Measurements from ENCODE around the gene TEX13D. TPM values are rescaled to one million over a fixed set of nuclear protein-coding genes. Genes with fewer than 3 reads are reported as not detected.

The TEX13D gene
- total and polyA plus RNA-seq, 2 experiments from 2014 or later = not detected

GRCh38 chrX:124373348-124373747, 40.9 kb downstream of the TEX13D start:
- Histone ChIP-seq H3K27ac (ENCODE audit: low read depth) (no peak overlapping the region), H3K27me3 (ENCODE audit: insufficient read depth) (no peaks in the 10 kb centered on the region), H2AFZ (no peak overlapping the region), H3F3A (replicated peaks; ENCODE audit: low read depth) (no peaks in the 10 kb centered on the region), H4K20me1 (replicated peaks; ENCODE audit: insufficient read depth) (no peaks in the 10 kb centered on the region), H3K4me3 (no peak overlapping the region), H3K4me1 (ENCODE audit: insufficient read depth) (peaks cover 9% of the 10 kb centered on the region; the same call in 1 of the 2 replicates), H3K36me3 (ENCODE audit: insufficient read depth) (no peaks in the 10 kb centered on the region), H3K4me2 (no peak overlapping the region), H3K79me2 (replicated peaks; ENCODE audit: insufficient read depth) (no peaks in the 10 kb centered on the region), H3K9me2 (ENCODE audit: insufficient read depth) (no peaks in the 10 kb centered on the region)
- ATAC-seq (no peak), DNase-seq (ENCODE audit: low spot score) (no peak)
- Mint-ChIP-seq H3K4me3 (no peak overlapping the region), H3K27ac (no peak overlapping the region), H3K4me1 (peaks cover 4% of the 10 kb centered on the region; the same call in 1 of the 3 replicates), H3K36me3 (ENCODE audit: low read depth) (no peaks in the 10 kb centered on the region), H3K27me3 (ENCODE audit: insufficient read depth, low read depth, poor library complexity) (no peaks in the 10 kb centered on the region), H3K9me3 (no peaks in the 10 kb centered on the region)
- TF ChIP-seq POLR2AphosphoS5 (IDR thresholded peaks at IDR 0.05; ENCODE audit: low read depth) (no peak), CTCF (conservative IDR thresholded peaks at IDR 0.05; ENCODE audit: low read depth in 2 of 2) (no peak), EZH2 (IDR thresholded peaks at IDR 0.05; ENCODE audit: low read depth, unreplicated experiment) (no peak), STAT1 (IDR thresholded peaks at IDR 0.05; ENCODE audit: unreplicated experiment) (no peak), CREB1 (CRISPR knock-in tag; IDR thresholded peaks at IDR 0.05; ENCODE audit: low read depth) (no peak), NANOG (IDR thresholded peaks at IDR 0.05; ENCODE audit: borderline replicate concordance) (no peak), ZNF462 (CRISPR knock-in tag; IDR thresholded peaks at IDR 0.05) (no peak), ZNF331 (CRISPR knock-in tag; IDR thresholded peaks at IDR 0.05; ENCODE audit: low read depth) (no peak), JUNB (IDR thresholded peaks at IDR 0.05; ENCODE audit: unreplicated experiment) (no peak), ZNF114 (CRISPR knock-in tag; IDR thresholded peaks at IDR 0.05) (no peak), EZH2phosphoT487 (IDR thresholded peaks at IDR 0.05; ENCODE audit: unreplicated experiment) (no peak), REST (IDR thresholded peaks at IDR 0.05; ENCODE audit: unreplicated experiment) (no peak), ETS1 (IDR thresholded peaks at IDR 0.05) (no peak)
